DMS153 (cell line): ENCODE measurements around the gene TTN.
"Not testable (repeated sequence)": the region's sequence is repeated elsewhere in the genome, so short reads cannot be mapped to it uniquely, and the experiment has no call there.

Source experiments
- DNase-seq: peaks from one replicate; lab custom pipeline; 2025; lab: John Stamatoyannopoulos, UW

TTN gene

GRCh38 chr2:178658480-178658879 is 148.7 kb downstream of the TTN start:
- not testable (repeated sequence) for DNase-seq

- DNase-seq: no peak
Observed at GRCh38 chr2:178650554-178650953, 156.7 kb downstream of the TTN start.

DNA sequence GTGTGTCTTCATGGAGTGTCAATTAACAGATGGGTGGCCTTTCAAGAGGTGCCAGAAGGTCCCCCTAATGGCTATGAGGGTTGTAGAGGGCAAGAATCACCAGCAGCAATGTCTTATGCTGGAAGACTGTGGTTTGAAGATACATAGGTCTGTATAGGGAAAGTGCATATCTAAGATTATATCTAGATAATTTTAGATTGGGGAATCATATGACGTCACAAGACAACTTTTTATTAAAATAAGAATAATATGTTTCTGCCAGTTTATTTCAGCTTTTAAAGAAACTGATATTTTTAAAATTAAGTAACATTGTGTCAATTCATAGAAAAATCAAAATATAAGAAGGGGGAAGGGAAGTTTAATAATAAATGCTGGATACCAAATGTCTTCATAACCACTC is 162.3 kb downstream of the TTN start:
- DNase-seq: no peak

DNA sequence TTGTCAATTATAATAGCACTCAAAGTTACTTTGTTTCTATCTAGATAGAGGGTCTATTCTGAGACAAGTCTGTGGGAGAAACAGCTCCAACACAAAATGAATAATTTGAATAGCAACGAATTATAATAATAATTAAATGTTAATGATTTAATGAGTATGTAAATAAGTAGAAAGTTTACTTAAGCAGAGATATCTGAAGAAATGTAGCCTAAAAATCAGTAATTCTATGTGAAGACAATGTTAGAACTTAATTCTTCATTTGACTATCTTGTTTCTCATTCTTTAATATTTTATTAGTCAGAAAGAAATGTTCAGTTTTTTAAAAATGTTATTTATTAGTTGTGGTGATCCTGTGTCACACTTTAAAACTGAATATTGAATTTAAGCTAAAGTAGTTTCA is 165.7 kb downstream of the TTN start:
- DNase-seq: no peak

DNA sequence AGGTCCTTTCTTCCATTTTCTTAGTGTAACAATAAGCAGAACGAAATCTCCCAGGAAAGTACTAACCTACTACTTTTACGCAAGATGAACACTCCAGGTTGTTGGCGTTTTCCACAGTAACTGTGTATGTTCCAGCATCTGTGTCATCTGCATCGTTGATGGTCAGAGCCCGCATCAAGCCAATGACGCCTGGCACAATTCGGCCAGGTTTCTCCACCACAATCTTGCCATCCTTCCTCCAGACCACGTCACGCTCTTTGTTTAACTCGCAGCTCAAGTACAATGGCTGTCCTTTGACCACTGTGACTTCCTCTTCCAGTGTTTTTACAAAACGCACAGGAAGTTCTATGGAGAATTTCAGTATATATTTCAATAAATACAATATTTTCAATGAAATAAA is 171.3 kb downstream of the TTN start:
- no peak for DNase-seq

- DNase-seq: no peak
Observed at GRCh38 chr2:178632729-178633128, 174.5 kb downstream of the TTN start.

- DNase-seq: no peak
Observed at GRCh38 chr2:178630581-178630980, 176.6 kb downstream of the TTN start.

- no peak for DNase-seq
Observed at GRCh38 chr2:178629463-178629862, 177.8 kb downstream of the TTN start.

DNA sequence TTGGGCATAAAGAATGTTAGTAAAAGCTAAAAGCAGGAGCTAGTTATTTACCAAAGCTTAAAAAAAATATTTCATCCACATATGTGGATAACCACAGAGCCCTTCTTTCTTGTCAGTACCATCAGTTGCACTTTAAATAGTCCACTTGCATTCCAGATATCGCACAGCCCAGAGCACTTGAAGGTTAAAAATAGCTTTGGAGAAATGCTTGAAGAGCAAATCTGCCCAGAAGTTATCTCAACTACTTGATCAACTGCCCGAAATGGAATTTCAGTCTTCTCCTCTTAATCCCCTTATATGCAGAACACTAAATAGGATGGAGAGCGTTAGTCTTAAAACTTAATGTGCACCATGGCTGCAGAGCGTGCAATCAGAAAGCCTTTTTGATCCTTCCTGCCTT is 178.6 kb downstream of the TTN start:
- no peak for DNase-seq

GRCh38 chr2:178627401-178627800 is 179.8 kb downstream of the TTN start:
- DNase-seq: no peak

DNA sequence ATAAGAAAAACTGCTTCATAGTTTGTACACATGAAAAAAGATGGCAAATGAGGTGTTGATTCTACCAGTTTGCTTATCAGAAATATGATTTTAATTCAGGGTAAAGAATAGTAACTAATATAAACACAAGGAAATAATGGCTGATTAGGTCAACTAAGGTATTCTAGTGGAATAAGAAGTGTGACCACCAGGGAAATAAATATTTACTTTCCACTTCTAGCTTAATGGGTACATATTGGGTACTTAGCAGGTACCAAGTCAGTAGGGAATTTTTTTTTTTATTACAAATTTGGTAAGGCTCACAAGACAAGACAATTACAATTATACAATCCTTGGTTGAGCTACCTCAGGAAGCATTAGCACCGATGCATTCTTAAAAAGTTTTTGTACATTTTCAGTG is 191.3 kb downstream of the TTN start:
- no peak for DNase-seq

DNA sequence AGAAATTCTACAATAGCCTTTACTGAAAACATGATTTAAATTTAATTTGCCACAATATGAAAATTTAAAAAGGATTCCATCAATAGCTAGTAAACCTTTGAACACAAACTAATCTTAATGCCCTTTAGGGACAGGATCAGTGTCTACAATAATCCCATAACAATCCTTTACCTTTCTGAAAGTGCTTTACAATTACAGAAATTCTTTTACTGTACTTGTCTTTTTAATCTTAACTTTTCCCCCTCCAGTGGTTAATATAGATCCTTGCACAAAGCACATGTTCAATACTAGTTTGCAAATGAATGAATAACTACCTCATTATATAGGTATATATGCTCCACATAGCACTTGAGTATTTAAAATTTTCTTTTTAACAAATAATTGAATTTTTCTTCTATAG is 204.3 kb downstream of the TTN start:
- no peak for DNase-seq

GRCh38 chr2:178592655-178593054 is 214.6 kb downstream of the TTN start:
- DNase-seq: no peak

DNA sequence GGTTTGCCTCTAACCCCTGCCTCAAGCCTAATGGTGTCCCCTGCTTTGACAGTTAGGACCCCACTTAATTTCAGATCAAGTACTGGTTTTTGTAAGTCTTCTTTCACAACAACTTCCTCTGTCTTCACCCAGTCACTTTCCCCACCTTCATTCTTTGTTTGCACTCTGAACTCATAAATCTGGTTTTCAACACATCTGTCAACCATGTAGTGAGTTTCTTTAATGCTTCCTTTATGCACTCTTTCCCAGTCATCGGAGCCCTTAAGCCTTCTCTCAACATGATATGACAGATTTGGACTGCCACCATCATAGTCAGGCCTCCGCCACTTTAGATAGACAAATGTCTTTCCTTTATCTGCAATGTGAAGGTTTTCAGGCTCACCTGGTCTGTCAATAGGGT is 217.9 kb downstream of the TTN start:
- no peak for DNase-seq

GRCh38 chr2:178584666-178585065 is 222.6 kb downstream of the TTN start:
- DNase-seq: no peak

- no peak for DNase-seq
Observed at GRCh38 chr2:178579006-178579405, 228.2 kb downstream of the TTN start.

DNA sequence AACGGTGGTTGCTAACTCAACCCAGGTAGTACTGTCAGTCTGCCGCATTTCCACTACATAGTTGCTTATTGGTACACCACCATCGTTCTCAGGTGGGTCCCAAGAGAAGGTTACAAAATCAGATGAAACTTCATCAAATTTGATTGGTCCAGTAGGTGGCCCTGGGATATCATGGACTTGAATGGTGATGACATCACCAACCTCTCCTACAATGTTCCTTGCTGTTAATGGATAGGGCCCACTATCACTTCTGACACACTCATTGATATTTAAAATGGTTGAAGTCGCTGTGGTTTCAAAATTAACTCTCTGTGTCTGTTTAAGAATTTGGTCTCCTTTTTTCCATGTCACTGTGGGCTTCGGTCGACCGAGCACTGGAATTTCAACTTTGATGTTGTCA is 232.4 kb downstream of the TTN start:
- DNase-seq: no peak

- DNase-seq: no peak
Observed at GRCh38 chr2:178568227-178568626, 239.0 kb downstream of the TTN start.

- no peak for DNase-seq
Observed at GRCh38 chr2:178553047-178553446, 254.2 kb downstream of the TTN start.

DNA sequence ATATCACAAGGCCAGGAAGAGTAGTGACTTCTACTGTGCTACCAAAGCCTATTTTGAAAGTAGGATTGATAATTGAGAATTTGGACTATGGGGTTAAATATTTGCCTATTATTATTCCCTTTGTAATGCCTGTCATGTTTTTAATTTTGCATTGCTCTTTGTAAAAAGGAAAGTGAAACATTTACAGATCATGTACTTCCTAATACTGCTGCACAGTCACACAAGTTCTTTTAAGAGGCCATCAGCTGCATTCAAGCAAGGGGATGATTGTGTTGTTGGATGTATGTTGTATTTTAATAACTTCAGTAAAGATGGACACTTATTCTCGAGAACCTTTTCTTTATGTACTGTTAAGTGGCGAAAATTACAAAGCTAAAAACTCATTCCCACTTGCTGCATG is 256.9 kb downstream of the TTN start:
- DNase-seq: no peak

- no peak for DNase-seq
Observed at GRCh38 chr2:178542569-178542968, 264.7 kb downstream of the TTN start.

DNA sequence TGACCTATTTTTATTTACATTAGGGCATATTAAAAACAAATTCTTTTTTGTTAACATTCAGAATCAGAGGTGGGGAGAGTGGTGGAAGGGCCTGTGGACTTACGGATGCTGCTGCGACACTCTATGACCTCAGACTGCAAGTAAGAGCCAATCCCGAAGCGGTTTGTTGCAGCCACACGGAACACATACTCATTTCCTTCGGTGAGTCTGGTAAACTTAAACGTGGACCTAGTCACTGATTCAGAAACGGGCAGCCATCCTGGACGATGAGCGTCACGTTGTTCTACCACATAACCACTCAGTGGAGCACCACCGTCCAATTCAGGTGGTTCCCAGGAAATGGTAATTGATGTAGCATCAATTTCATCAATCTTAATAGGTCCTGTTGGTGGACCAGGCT is 265.1 kb downstream of the TTN start:
- no peak for DNase-seq

GRCh38 chr2:178536037-178536436 is 271.2 kb downstream of the TTN start:
- DNase-seq: no peak

GRCh38 chr2:178531168-178531567 is 276.1 kb downstream of the TTN start:
- DNase-seq: no peak

DNA sequence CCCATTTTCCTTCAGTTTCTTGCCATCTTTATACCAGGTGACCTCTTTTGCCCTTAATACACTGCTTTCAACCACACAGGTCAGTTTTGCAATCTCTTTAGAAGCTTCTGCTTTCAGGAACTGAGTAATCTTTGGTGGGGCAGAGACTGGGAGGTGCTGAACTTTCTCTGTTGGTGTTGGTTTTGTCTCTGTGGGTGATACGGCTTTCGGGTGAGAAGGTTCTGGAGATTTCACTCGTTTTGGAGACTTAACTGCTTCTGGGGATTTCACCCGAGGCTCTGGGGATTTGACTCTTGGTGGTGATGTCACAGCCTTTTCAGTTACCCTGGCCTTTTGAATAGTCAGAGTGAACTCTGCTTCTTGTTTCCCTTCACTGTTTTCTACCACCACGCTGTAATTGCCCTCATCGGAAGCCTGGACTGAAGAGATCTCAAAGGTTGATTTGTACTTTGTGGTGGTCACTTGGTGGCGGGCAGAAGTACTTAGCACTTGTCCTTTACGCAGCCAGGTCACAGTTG is 276.5 kb downstream of the TTN start:
- no peak for DNase-seq
